ENCODE data around the gene LIPN.

The LIPN gene

DNA sequence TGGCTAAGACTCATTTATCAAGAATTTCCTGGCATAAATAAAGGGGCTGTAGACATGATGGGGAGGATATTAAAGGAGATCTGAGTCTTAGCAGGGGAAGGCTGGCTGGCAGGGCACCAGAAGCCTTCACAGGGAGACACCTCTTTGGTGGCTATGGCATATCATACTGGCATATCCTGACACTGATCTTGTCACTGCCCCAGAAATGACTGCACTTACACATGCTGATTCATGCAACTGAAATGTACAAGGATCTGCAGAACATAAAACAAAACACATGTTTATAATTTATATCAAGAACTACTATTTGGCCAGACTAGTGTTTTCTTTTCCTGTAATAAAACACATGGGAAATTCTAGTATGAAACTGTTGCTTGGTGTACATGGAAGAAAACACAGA, 5.5 kb upstream of the LIPN start:
- TF ChIP-seq, protein P1, sequence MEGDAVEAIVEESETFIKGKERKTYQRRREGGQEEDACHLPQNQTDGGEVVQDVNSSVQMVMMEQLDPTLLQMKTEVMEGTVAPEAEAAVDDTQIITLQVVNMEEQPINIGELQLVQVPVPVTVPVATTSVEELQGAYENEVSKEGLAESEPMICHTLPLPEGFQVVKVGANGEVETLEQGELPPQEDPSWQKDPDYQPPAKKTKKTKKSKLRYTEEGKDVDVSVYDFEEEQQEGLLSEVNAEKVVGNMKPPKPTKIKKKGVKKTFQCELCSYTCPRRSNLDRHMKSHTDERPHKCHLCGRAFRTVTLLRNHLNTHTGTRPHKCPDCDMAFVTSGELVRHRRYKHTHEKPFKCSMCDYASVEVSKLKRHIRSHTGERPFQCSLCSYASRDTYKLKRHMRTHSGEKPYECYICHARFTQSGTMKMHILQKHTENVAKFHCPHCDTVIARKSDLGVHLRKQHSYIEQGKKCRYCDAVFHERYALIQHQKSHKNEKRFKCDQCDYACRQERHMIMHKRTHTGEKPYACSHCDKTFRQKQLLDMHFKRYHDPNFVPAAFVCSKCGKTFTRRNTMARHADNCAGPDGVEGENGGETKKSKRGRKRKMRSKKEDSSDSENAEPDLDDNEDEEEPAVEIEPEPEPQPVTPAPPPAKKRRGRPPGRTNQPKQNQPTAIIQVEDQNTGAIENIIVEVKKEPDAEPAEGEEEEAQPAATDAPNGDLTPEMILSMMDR (IDR thresholded peaks at IDR 0.05; ENCODE audit: control insufficient read depth, extremely low read depth, insufficient read depth), result no peak
- no peak overlapping the region for H3K4me3 ChIP-seq (ENCODE audit: low read depth, low read length)
- no peak for DNase-seq (ENCODE audit: low read depth)

DNA sequence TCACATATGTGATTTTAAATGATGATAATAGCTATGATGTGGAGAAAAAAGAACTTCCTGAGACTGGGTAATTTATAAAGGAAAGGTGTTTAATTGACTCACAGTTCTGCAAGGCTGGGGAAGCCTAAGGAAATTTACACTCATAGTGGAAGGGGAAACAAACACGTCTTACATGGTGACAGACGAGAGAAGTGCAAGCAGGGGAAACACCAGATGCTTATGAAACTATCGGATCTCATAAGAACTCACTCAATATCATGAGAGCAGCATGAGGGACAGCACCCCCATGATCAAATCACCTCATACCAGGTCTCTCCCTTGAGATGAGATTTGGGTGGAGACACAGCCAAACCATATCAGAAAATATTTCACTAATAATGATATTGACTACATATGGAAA, 4.1 kb upstream of the LIPN start:
- no peak overlapping the region for H3K4me3 ChIP-seq (ENCODE audit: low read depth, low read length)
- no peak for DNase-seq (ENCODE audit: low read depth)
- TF ChIP-seq, protein P1 (IDR thresholded peaks at IDR 0.05; ENCODE audit: control insufficient read depth, extremely low read depth, insufficient read depth), result no peak

DNA sequence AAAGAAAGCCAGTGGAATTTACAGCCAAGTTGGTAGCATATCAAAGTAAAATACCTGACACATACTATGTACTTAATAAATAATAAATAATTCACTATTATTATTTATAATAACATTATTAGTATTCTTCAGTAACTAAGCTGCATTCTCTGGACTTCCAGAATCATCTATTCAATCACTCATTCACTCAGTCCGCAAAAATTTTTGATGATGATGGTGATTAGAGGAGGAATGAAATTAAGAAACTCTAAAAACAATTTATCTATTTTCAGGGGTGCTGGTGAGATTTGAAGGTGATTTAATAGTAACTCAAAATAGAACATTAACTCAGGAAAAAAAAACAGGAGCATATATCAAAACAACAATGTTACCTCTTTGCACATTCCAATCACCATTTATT, 3.2 kb upstream of the LIPN start:
- no peak for DNase-seq (ENCODE audit: low read depth)
- H3K4me3 ChIP-seq (ENCODE audit: low read depth, low read length), result no peak overlapping the region
- TF ChIP-seq, protein P1 (IDR thresholded peaks at IDR 0.05; ENCODE audit: control insufficient read depth, extremely low read depth, insufficient read depth), result no peak

DNA sequence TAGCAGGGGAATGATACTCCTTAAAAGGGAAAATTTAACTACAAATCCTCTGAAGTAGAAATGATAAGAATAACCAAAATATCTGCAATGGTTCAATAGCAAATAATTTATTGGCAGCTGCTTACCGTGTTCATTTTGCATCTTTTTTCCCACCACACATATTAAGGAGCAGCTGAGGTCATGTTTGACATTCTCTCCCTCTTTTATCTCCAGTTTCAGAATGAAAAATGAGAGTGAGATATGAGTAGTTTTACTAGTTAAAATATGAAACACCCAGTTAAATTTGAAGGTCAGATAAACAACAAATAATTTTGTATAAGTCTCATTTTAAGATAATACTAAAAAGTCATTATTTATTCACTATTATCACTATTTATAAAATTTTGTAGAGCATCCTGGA, 3.1 kb downstream of the LIPN start:
- DNase-seq (ENCODE audit: low read depth), result no peak
- H3K4me3 ChIP-seq (ENCODE audit: low read depth, low read length), result no peak overlapping the region
- TF ChIP-seq, protein P1 (IDR thresholded peaks at IDR 0.05; ENCODE audit: control insufficient read depth, extremely low read depth, insufficient read depth), result no peak

DNA sequence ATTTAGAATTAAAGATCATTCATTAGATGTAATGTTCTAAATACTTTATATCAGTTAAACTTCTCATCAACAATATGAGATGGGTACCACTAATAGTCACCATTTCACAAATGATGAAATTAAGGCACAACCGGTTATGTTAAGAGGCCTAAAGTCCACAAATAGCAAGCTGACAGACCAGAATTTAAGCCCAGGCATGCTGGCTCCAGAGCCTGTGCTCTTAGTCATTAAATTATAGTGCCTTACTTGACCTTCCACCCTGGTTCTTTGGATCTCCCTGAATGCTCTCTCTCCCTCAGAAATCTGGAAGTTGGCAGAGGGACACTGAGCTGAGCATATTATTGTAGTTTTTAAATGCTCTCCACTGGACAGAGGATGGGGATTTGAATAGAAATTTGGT, 3.6 kb downstream of the LIPN start:
- no peak for DNase-seq (ENCODE audit: low read depth)
- TF ChIP-seq, protein P1 (IDR thresholded peaks at IDR 0.05; ENCODE audit: control insufficient read depth, extremely low read depth, insufficient read depth), result no peak
- no peak overlapping the region for H3K4me3 ChIP-seq (ENCODE audit: low read depth, low read length)

DNA sequence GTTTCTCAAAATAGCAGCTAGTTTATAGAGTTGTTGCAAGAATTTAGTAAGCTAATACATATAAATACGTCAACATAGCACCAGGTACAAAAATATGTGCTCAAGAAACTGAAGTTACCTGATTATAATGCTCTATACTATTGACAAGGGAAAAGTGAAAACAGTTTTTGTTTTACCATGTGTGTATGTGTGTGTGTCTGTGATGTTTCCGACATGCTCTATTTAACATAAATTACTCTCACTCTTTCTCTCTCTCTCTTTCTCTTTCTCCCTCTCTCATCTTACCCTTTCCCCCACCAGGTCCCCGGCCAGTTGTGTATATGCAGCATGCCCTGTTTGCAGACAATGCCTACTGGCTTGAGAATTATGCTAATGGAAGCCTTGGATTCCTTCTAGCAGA, 4.3 kb downstream of the LIPN start:
- no peak for DNase-seq (ENCODE audit: low read depth)
- TF ChIP-seq, protein P1 (IDR thresholded peaks at IDR 0.05; ENCODE audit: control insufficient read depth, extremely low read depth, insufficient read depth), result no peak
- no peak overlapping the region for H3K4me3 ChIP-seq (ENCODE audit: low read depth, low read length)

DNA sequence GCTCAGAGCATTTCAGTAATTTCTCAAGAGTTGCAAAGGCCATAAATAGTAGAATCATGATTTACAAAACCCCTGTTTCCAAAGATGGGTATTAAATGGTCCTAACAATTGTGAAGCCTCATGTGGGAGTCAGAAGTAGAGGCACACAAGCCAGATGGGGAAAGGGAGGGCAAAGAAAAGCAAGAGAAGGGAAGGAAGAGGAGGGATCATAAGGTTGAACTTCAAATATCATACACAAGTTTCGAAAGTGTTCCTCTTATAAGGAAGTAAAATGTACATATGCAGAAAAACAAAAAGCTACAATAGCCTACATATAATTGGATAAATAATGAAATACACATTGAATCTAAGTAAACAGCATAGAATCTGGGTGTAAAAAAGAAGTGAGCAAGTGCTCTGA, 6.0 kb downstream of the LIPN start:
- no peak for DNase-seq (ENCODE audit: low read depth)
- no peak overlapping the region for H3K4me3 ChIP-seq (ENCODE audit: low read depth, low read length)
- TF ChIP-seq, protein P1 (IDR thresholded peaks at IDR 0.05; ENCODE audit: control insufficient read depth, extremely low read depth, insufficient read depth), result no peak

All from LNCaP clone FGC (cell line).